ENCODE data around the gene RXFP1. TPM values are rescaled to one million over a fixed set of nuclear protein-coding genes. Genes with fewer than 3 reads are reported as not detected.

The RXFP1 gene
- polyA plus RNA-seq, 1 of the 3 experiments (the other 2 are of a cell fraction) = not detected

- H3K9ac ChIP-seq = no peak overlapping the region
- no peaks in the 10 kb centered on the region for H4K20me1 ChIP-seq (ENCODE audit: insufficient read depth)
- no peaks in the 10 kb centered on the region for H3K4me1 ChIP-seq (ENCODE audit: control insufficient read depth in 1 of 2, insufficient read depth in 2 of 2, low read depth in 1 of 2, low read length in 1 of 2)
- no peaks in the 10 kb centered on the region for H3K9me3 ChIP-seq
- no peak overlapping the region for H2AFZ ChIP-seq (ENCODE audit: low read depth)
- DNase-seq = no peak
- no peak overlapping the region for H3K4me2 ChIP-seq
- TF ChIP-seq FOSL2 (IDR thresholded peaks at IDR 0.05; ENCODE audit: borderline replicate concordance, low read depth) (no peak), EP300 (IDR thresholded peaks at IDR 0.05; ENCODE audit: borderline replicate concordance in 1 of 2, low read depth in 1 of 2, low read length in 1 of 2) (no peak), CHD2 (IDR thresholded peaks at IDR 0.05; ENCODE audit: low read length, partially characterized antibody) (no peak), REST (IDR thresholded peaks at IDR 0.05; ENCODE audit: low read depth, low read length) (no peak), TAF1 (IDR thresholded peaks at IDR 0.05; ENCODE audit: borderline replicate concordance, low read depth, low read length) (no peak), RAD21 (IDR thresholded peaks at IDR 0.05; ENCODE audit: low read length) (no peak), FOXM1 (IDR thresholded peaks at IDR 0.05; ENCODE audit: low read depth) (no peak), EZH2phosphoT487 (IDR thresholded peaks at IDR 0.05; ENCODE audit: borderline replicate concordance, low read depth) (no peak), TCF12 (IDR thresholded peaks at IDR 0.05) (no peak), ELF1 (IDR thresholded peaks at IDR 0.05) (no peak)
- ChIA-PET POLR2A (no interaction called here), CTCF (interaction anchor here (2.0 to 2.2 kb wide), 2 partner anchors 361 to 367 kb away, joined by 9 to 12 read pairs; no protein-coding TSS in a partner anchor)
- H3K4me3 ChIP-seq (ENCODE audit: low read depth in 2 of 2, low read length in 1 of 2) = no peak overlapping the region
- no peak overlapping the region for H3K27ac ChIP-seq (ENCODE audit: low read depth in 2 of 2, low read length in 1 of 2)
- H3K36me3 ChIP-seq (replicated peaks in 1 of 2; ENCODE audit: control insufficient read depth in 1 of 2, insufficient read depth in 2 of 2, low read length in 1 of 2) = no peaks in the 10 kb centered on the region
- no peaks in the 10 kb centered on the region for H3K79me2 ChIP-seq (ENCODE audit: insufficient read depth)
- no peaks in the 10 kb centered on the region for H3F3A ChIP-seq (replicated peaks; ENCODE audit: insufficient read depth)
- 60% methylated on average over 4 of the region's 4 CpGs for WGBS (ENCODE audit: low lambda C conversion rate)
- no peaks in the 10 kb centered on the region for H3K9me2 ChIP-seq
- H3K27me3 ChIP-seq (ENCODE audit: insufficient read depth) = no peaks in the 10 kb centered on the region
These were observed 100.0 kb downstream of the RXFP1 start for GRCh38 chr4:158621729-158622128.

- no peak overlapping the region for H2AFZ ChIP-seq (ENCODE audit: low read depth)
- H3K4me1 ChIP-seq (ENCODE audit: control insufficient read depth in 1 of 2, insufficient read depth in 2 of 2, low read depth in 1 of 2, low read length in 1 of 2) = no peaks in the 10 kb centered on the region
- H3K79me2 ChIP-seq (ENCODE audit: insufficient read depth) = no peaks in the 10 kb centered on the region
- no peaks in the 10 kb centered on the region for H3F3A ChIP-seq (replicated peaks; ENCODE audit: insufficient read depth)
- WGBS (ENCODE audit: low lambda C conversion rate) = 75% methylated on average over 3 of the region's 3 CpGs
- no peak overlapping the region for H3K9ac ChIP-seq
- H3K4me3 ChIP-seq (ENCODE audit: low read depth in 2 of 2, low read length in 1 of 2) = no peak overlapping the region
- no peaks in the 10 kb centered on the region for H4K20me1 ChIP-seq (ENCODE audit: insufficient read depth)
- ChIA-PET POLR2A (no interaction called here), CTCF (interaction anchor here (2.2 kb wide), 1 partner anchor 367 kb away, joined by 12 read pairs; no protein-coding TSS in a partner anchor)
- H3K27me3 ChIP-seq (ENCODE audit: insufficient read depth) = no peaks in the 10 kb centered on the region
- no peaks in the 10 kb centered on the region for H3K36me3 ChIP-seq (replicated peaks in 1 of 2; ENCODE audit: control insufficient read depth in 1 of 2, insufficient read depth in 2 of 2, low read length in 1 of 2)
- no peaks in the 10 kb centered on the region for H3K9me2 ChIP-seq
- H3K9me3 ChIP-seq = no peaks in the 10 kb centered on the region
- H3K27ac ChIP-seq (ENCODE audit: low read depth in 2 of 2, low read length in 1 of 2) = no peak overlapping the region
- no peak overlapping the region for H3K4me2 ChIP-seq
- DNase-seq = no peak
- TF ChIP-seq RXRA (IDR thresholded peaks at IDR 0.05; ENCODE audit: borderline replicate concordance, low read depth) = no peak
- no peak for TF ChIP-seq TAF1 (IDR thresholded peaks at IDR 0.05; ENCODE audit: borderline replicate concordance, low read depth, low read length)
- no peak for TF ChIP-seq YY1 (IDR thresholded peaks at IDR 0.05; ENCODE audit: low read depth)
- TF ChIP-seq GABPA (IDR thresholded peaks at IDR 0.05; ENCODE audit: low read depth) = no peak
- no peak for TF ChIP-seq FOXM1 (IDR thresholded peaks at IDR 0.05; ENCODE audit: low read depth)
- TF ChIP-seq NFIC (IDR thresholded peaks at IDR 0.05; ENCODE audit: borderline replicate concordance) = no peak
- no peak for TF ChIP-seq SMC3 (IDR thresholded peaks at IDR 0.05; ENCODE audit: low read depth, low read length)
- no peak for TF ChIP-seq RFX5 (IDR thresholded peaks at IDR 0.05; ENCODE audit: low read length)
- TF ChIP-seq MEF2A (IDR thresholded peaks at IDR 0.05; ENCODE audit: borderline replicate concordance, low read depth) = no peak
- no peak for TF ChIP-seq CTCF (IDR thresholded peaks at IDR 0.05)
- TF ChIP-seq ELF1 (IDR thresholded peaks at IDR 0.05) = no peak
- no peak for TF ChIP-seq REST (IDR thresholded peaks at IDR 0.05; ENCODE audit: low read depth, low read length)
- no peak for TF ChIP-seq PBX3 (IDR thresholded peaks at IDR 0.05)
These were observed 100.6 kb downstream of the RXFP1 start for GRCh38 chr4:158622251-158622650.

Data from SK-N-SH (cell line).